Mesothelial cell of epicardium (in vitro differentiated cells): Measurements from ENCODE around the gene SNX11. TPM values are rescaled to one million over a fixed set of nuclear protein-coding genes. Genes with fewer than 3 reads are reported as not detected.

Experiments used
- DNase-seq, 2 experiments: peaks; one replicate each; pipeline ENCODE4 v3.0.0; 2021; ENCODE audit warnings: low spot score in 2 of 2; ENCODE audit not compliant: unreplicated experiment in 2 of 2
- H3K27ac Mint-ChIP-seq: 2 replicates; pipeline ENCODE4 v1.8.0; 2021; ENCODE audit warnings: mixed read lengths
- H3K27me3 Mint-ChIP-seq: 2 replicates; pipeline ENCODE4 v1.8.0; 2021; ENCODE audit warnings: low read depth, mixed read lengths
- H3K36me3 Mint-ChIP-seq: 2 replicates; pipeline ENCODE4 v1.8.0; 2021; ENCODE audit warnings: mixed read lengths
- H3K4me1 Mint-ChIP-seq: 2 replicates; pipeline ENCODE4 v1.8.0; 2021; ENCODE audit warnings: mixed read lengths
- H3K4me3 Mint-ChIP-seq: 2 replicates; pipeline ENCODE4 v1.8.0; 2021; ENCODE audit warnings: mild to moderate bottlenecking, moderate library complexity, mixed read lengths
- H3K9me3 Mint-ChIP-seq: 2 replicates; pipeline ENCODE4 v1.8.0; 2021; ENCODE audit warnings: mixed read lengths
- total RNA-seq: library from RNA; stranded (reverse); gene quantifications from 3 replicates; pipeline ENCODE4 v1.2.1, GENCODE V29; 2021
- TF ChIP-seq, protein P1 (sequence below): fragments of 200-600 bp; sonication (generic); IDR thresholded peaks from one replicate; pipeline ENCODE4 v1.5.0; 2021; ENCODE audit warnings: antibody characterized with exemption; ENCODE audit not compliant: unreplicated experiment

The SNX11 gene
- total RNA-seq, 1 donor from 2014 or later, result 16.2 TPM

DNA sequence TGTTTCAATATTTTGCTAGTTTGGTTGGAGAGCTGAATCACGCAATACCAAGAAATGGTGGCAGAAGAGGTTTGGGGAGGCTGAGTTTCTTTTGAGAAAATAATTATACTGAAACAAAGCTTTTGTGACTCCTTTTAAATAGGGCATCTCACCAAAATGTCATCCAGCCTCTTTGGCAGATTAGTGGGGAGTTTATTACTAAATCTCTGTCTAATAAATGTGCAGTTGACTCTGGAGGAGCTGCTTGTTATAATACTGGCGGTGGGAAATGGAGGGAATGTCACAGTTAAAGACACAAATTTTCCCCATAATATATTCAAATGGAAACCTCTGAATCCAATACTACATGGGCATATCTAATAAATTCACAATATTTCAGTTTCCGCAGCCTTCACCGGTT, 44.7 kb downstream of the SNX11 start:
- TF ChIP-seq, protein P1, sequence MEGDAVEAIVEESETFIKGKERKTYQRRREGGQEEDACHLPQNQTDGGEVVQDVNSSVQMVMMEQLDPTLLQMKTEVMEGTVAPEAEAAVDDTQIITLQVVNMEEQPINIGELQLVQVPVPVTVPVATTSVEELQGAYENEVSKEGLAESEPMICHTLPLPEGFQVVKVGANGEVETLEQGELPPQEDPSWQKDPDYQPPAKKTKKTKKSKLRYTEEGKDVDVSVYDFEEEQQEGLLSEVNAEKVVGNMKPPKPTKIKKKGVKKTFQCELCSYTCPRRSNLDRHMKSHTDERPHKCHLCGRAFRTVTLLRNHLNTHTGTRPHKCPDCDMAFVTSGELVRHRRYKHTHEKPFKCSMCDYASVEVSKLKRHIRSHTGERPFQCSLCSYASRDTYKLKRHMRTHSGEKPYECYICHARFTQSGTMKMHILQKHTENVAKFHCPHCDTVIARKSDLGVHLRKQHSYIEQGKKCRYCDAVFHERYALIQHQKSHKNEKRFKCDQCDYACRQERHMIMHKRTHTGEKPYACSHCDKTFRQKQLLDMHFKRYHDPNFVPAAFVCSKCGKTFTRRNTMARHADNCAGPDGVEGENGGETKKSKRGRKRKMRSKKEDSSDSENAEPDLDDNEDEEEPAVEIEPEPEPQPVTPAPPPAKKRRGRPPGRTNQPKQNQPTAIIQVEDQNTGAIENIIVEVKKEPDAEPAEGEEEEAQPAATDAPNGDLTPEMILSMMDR, result no peak
- Mint-ChIP-seq H3K9me3 (no peaks in the 10 kb centered on the region), H3K27me3 (peaks cover 3% of the 10 kb centered on the region), H3K4me3 (no peak overlapping the region), H3K4me1 (peaks cover 80% of the 10 kb centered on the region), H3K27ac (peak overlapping the region; percentile 39), H3K36me3 (no peaks in the 10 kb centered on the region)
- no peak for DNase-seq

DNA sequence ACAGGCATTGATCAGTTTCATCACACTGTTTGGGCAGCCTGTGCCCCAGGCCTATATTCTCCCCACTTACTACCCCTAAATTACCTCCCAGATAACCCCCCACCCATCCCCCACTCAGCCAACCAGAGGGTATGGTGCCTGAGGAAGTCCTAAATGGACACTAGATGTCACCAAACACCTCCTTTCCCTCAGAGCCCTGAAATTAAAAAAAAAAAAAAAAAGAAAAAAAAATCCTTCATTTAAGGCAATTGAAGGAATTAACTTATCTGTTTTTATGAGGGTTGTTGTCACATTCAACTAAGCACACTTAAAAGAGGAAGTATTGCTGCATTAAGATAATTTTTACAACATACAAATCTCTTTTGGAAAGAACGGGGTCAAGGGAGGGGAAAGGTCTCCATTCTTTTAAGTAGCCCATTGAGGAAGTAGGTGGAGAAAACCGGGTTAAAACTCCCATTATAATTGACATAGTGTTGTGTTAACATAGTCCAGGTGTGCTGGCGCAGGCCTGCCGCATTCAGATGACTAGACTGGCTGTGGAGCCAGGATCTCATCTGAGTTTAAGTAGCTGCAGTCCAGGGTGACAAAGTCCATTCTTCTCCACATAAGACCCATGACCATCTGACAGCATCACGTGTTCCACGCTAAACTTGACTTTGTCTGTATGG, 46.3 kb downstream of the SNX11 start:
- peaks cover 65% of the 10 kb centered on the region for H3K4me1 Mint-ChIP-seq
- no peaks in the 10 kb centered on the region for H3K9me3 Mint-ChIP-seq
- H3K27ac Mint-ChIP-seq, result peak overlapping the region; percentile 90
- peak in 1 of 2 experiments; percentile 57 for DNase-seq
- no peaks in the 10 kb centered on the region for H3K36me3 Mint-ChIP-seq
- H3K27me3 Mint-ChIP-seq, result peaks cover 3% of the 10 kb centered on the region
- TF ChIP-seq, protein P1, result no peak
- H3K4me3 Mint-ChIP-seq, result no peak overlapping the region

DNA sequence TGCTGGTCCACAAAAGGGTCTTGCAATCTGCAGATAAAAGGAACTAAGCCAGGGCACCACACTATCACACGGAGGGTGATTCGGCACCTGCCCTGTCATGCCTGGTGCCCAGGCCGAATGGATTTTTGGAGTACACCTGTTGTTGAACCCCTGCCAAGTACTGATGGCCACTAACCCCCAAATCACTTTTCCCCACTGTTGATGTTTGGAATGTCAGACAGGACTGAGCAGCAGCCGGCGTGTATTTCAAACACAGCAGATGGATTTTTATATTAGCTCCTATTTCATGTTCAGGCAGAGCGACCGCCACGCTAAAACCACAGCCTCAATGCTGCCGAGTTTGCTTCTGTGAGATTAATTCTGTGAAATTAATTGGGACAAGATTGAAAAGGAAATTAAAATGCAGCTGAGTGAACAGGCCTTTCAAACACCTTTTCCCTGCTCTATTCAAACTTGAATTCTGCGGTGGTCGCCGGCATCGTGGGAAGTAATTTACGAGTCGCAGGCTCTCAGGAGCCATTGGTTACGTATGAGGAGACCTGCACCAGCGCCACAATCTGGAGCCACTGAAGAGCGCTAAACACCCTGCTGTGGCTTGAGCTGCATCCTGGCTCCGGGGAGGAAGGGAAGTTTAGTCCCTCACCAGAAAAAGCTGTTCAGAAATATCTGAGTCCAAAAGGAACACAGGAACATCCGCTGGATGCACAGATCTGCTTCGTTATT, 48.5 kb downstream of the SNX11 start:
- no peaks in the 10 kb centered on the region for H3K9me3 Mint-ChIP-seq
- TF ChIP-seq, protein P1, result no peak
- H3K27me3 Mint-ChIP-seq, result no peaks in the 10 kb centered on the region
- H3K36me3 Mint-ChIP-seq, result no peaks in the 10 kb centered on the region
- H3K27ac Mint-ChIP-seq, result peak overlapping the region; percentile 56
- H3K4me3 Mint-ChIP-seq, result peak overlapping the region; percentile 33
- no peak for DNase-seq
- H3K4me1 Mint-ChIP-seq, result peaks cover 63% of the 10 kb centered on the region

DNA sequence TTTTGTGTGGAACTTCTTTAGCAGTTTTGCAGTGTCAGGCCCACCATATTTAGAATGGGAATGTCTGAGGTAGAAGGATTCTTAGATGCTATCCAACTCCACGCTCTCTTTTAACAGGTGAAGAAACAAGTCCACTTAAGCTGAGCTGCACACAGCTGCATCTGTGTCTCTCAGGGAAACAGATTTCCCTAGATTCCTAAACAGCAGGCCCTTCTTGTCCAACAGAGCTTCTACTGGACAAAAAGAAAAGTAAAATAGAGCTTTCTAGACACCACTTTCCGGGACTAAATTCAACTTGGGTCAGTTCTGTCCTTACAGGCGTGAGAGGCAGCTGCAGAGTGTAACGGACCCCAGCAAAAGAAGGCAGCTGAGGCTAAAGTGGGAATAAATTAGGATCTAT, 51.7 kb downstream of the SNX11 start:
- Mint-ChIP-seq H3K27me3 (no peaks in the 10 kb centered on the region), H3K4me1 (peaks cover 57% of the 10 kb centered on the region), H3K4me3 (no peak overlapping the region), H3K27ac (peak overlapping the region; percentile 41), H3K9me3 (no peaks in the 10 kb centered on the region), H3K36me3 (no peaks in the 10 kb centered on the region)
- no peak for DNase-seq
- TF ChIP-seq, protein P1, result no peak

DNA sequence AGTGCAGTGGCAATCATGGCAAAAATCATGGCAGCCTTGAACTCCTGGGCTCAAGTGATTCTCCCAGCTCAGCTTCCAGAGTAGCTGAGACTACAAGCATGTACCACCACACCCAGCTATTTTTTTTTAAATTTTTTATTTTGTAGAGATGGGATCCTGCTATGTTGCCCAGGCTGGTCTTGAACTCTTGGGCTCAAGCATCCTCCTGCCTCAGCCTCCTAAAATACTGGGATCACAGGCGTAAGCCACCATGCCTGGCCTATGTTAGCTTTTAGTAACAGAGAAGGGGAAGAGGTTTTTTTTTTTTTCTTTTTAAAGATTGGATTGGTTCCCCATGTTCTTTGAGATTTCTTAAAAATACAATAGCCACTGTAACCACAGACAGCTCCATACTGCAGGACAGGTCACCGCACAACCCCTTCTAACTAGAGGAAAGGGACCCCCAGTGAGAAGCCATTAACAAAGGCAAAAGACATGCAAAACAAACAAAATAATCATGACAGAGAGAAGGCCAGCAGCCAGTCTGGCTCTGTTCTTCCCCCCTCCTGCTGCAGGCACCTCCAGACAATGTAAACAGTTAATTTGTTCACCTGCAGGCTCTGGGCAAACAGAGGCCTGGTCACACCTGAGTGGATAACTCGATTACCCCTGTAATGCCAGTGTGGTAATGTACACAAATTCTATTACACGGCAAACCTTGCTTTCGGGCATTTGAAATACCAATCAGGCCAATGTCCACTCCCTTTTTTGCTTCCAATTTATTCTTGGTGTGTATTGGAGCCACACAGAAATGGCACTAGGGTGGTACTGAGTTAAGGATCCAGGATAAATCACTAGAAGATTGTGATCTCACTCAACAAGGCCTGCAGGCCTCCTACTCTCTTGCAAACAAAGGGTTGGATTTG, 52.9 kb downstream of the SNX11 start:
- peaks cover 53% of the 10 kb centered on the region for H3K4me1 Mint-ChIP-seq
- H3K9me3 Mint-ChIP-seq, result no peaks in the 10 kb centered on the region
- peaks cover 5% of the 10 kb centered on the region for H3K27me3 Mint-ChIP-seq
- TF ChIP-seq, protein P1, result no peak
- H3K4me3 Mint-ChIP-seq, result no peak overlapping the region
- H3K27ac Mint-ChIP-seq, result no peak overlapping the region
- H3K36me3 Mint-ChIP-seq, result no peaks in the 10 kb centered on the region
- no peak for DNase-seq
